Posterior cingulate gyrus (tissue), 11 donors: Measurements from ENCODE around the gene PPP1R14C.
A peak's percentile ranks its signal among the peaks of the same experiment; 100 is the strongest.
"Not testable (repeated sequence)": the region's sequence is repeated elsewhere in the genome, so short reads cannot be mapped to it uniquely, and the experiment has no call there.

Source experiments
- DNase-seq, 10 donors: peaks; one replicate each; pipeline versions ENCODE4 v3.0.0 to v3.0.0-alpha.2; 2020 to 2021; ENCODE audit warnings: mixed read lengths in 3 of 10
- intact Hi-C: fragments of 100-400 bp; cut with DNase I; formaldehyde crosslinking; loops from one replicate; pipeline ENCODE4 v1.15.1; 2023

Gene PPP1R14C

GRCh38 chr6:150134280-150134920 lies 8.4 kb upstream of the PPP1R14C start:
- no peak for DNase-seq
- intact Hi-C loops: no loop called here

GRCh38 chr6:150137711-150138110 lies 5.1 kb upstream of the PPP1R14C start:
- intact Hi-C loops, DNase-seq: not testable (repeated sequence)

GRCh38 chr6:150138638-150139037 lies 4.2 kb upstream of the PPP1R14C start:
- no peak for DNase-seq
- intact Hi-C loops: no loop called here

DNA sequence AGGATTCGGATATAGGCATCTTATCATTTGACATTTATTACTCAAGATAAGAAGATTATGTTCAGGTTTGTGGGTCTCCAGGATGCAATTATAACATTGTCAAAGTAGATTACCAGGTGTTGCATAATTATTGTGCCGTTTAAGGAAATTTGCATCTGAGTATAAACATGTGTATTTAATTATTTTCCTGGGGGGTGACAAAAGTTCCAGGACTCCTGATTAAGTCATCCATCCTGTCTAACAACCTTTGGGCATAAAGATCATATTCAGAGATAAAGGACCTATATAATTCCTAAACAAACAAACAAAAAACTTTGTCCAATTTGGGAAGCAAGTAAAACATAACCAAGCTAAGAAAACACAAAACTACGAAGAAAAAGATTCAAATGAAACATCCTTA lies 3.3 kb upstream of the PPP1R14C start:
- intact Hi-C loops: no loop called here
- DNase-seq: no peak

- no peak for DNase-seq
- intact Hi-C loops: loop anchor here (5.0 kb wide), 2 partner anchors 58 to 257 kb away; no protein-coding TSS in a partner anchor
Measured at GRCh38 chr6:150140236-150140969, 2.4 kb upstream of the PPP1R14C start.

DNA sequence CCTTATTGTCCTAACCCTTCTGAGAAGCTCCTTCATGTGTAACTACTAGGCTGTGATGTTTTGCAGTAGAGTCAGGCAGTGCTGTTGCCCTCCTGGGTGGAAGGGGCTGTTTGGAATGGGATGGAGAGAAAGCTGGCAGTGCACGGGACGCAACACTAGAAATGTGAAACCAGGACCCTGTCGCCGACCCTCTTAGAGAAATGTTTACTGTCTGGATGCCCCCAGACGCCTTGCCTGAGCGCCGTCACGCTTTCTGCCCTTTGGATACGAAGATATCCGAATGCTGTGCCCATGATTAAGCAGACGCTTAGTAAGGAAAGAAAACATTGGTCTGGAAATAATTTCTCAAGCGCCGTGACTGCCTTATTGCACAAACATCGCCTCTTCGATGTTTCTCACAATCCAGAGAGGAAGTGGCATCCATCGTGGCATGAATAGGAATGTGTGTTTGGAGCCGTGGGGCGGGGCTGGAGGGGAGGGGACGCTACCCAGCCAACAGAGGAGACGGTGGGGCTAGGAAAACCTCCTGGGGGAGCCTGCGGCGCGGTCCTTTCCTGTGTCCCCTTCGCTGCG lies 661 bp upstream of the PPP1R14C start:
- peak in 8 of 10 donors; percentile 18 to 90 (median 51) for DNase-seq
- intact Hi-C loops: loop anchor here (5.0 kb wide), 2 partner anchors 60 to 255 kb away; no protein-coding TSS in a partner anchor

DNA sequence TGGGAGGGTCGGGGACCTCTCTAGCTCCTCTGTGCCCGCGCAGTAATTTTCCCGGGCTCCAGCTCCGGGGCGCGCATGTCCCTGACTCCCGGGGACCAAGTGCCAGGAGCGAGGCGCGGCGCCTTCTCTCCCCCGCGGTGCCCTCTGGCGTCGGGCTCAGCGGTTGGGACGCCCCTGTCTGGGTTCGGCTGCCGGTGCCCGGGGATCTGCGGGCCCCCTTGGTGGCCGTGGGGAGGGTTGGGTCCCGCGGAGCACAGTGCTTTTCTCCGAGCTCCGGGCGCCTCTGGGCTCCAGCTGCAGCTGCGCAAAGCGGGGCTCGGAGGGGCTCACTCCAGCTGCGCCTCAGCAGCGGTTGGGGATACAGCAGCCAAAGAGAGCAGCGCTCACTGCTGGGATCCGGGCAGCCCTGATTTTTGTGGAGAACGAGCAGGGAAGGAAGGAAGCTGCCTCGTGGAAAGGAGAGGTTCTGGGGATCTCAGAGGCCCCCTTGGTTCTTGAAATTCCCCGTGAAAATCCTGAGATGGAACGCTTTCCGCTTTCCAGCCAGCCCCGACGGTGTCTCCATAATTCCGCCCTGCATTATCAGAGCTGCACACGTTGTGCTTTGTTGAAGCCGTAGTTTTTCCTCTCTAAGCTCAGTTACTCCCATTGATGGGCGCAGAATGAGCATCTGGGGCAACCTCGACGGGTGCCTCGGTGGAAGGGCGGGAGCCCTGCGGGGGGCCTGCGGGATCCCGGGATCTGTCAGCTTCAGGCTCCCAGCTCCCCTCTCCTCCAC lies 861 bp downstream of the PPP1R14C start:
- intact Hi-C loops: loop anchor here (5.0 kb wide), 2 partner anchors 61 to 254 kb away; no protein-coding TSS in a partner anchor
- peak in 8 of 10 donors; percentile 18 to 86 (median 35) for DNase-seq

DNA sequence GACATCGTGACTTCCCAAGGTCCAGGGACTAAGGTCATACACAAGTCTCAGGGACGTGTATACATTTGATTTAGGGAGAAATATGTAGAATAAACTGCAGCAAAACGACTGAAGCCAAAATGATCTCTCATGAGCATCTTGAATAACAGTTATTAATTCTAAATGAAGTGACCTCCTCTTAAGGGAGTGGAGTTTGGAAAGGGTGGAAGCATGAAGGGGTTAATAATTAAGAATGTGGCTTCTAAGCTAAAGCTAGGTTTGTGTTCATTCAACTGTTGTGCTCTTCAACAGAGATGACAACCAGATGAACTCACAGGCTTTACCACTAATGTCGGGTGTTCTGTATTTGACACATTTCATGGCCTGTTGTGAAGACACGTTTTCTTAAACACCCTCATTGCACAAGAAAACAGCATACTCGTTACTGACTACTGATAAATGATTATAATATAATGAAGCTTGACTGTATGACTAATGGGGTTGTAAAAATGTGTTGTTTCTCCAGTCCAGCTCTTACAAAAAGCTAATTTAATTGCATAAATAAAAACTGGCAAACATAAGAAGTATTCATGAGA lies 1.5 kb downstream of the PPP1R14C start:
- no peak for DNase-seq
- intact Hi-C loops: loop anchor here (5.0 kb wide), 2 partner anchors 62 to 253 kb away; no protein-coding TSS in a partner anchor

GRCh38 chr6:150145427-150145826 lies 2.6 kb downstream of the PPP1R14C start:
- intact Hi-C loops: no loop called here
- no peak for DNase-seq

- intact Hi-C loops: no loop called here
- DNase-seq: no peak
Measured at GRCh38 chr6:150145830-150146229, 3.0 kb downstream of the PPP1R14C start.

- intact Hi-C loops: no loop called here
Measured at GRCh38 chr6:150146436-150146835, 3.6 kb downstream of the PPP1R14C start.

DNA sequence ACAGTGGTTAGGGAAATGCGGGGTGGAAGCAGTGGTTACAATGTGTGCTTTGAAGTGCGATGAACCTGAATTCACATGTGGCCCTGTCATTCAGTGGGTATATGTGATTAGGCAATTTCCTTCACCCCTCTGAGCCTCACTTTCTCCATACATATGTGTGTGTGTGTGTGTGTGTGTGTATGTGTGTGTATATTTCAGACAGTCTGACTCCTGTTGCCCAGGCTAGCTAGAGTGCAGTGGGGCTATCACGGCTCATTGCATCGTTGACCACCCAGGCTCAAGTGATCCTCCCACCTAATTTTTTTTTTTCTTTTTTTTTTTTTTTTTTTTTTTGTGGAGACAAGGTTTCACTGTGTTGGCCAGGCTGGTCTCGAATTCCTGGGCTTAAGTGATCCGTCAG lies 6.3 kb downstream of the PPP1R14C start:
- no peak for DNase-seq
- intact Hi-C loops: no loop called here

More at GRCh38 chr6:150146436-150146835, 3.6 kb downstream of the PPP1R14C start:
- DNase-seq: no peak

DNA sequence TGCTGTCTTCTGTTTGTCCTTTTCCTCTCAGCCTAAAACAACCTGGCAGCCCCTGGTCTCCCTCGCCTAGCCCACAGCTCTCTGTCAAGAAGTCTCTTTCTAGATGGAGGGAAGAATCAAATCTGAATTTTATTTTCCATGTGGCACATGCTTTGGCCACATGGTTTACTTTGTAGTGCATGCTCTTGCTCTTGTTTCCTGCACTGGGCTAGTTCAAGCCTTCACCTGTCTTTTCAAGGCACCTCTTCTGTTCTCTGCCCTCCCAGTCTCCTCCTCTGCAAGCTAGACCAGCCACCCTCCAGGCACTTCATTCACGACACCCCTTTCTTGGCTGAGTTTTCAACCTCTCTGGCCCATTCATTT lies 7.6 kb downstream of the PPP1R14C start:
- DNase-seq: no peak
- intact Hi-C loops: no loop called here

- intact Hi-C loops: no loop called here
- DNase-seq: no peak
Measured at GRCh38 chr6:150150821-150151646, 8.2 kb downstream of the PPP1R14C start.

DNA sequence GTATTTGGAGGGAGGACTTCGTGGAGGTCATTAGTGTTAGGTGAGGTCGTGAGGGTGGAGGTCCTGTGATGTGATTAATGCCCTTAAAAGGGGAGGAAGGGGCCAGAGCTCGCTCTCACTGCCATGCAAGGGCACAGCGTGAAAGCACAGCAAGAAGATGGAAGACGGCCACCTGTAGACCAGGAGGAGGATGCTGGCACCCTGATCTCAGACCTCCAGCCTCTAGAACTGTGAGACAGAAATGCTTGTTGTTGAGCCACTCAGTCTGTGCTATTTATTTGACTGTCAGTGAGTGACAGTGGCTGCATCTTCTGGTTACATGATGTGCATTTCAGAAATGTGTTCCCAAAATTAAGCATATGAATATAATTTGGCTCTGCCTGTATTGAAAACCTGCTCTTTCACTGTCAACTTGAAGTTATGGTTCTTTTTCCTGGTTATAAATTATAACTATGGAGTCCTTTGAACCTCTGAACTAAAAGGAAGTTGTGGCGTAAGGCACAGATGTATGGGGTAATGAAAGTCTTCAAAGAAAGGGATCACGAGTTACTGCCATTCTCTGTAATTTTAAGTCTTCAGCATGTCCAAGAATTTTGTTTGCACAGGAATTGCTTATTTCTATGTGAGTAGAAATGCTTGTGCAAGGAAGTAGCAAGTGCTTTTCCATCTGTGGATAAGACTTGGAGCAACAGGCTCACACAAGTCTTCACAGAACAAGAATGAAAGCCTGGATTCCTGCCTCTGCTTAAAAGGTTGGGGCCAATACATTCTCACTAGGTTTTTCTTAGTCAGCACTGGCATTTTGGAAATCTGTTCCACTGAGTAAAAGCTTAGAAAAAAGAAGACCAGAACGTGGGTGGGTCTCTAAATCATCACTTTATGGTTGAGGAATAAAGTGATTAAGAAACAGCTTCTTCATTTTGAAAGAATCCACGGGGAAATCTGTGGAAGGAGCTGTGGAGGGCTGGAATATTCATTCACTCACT lies 10.3 kb downstream of the PPP1R14C start:
- DNase-seq: no peak
- intact Hi-C loops: no loop called here

GRCh38 chr6:150153905-150154492 lies 11.2 kb downstream of the PPP1R14C start:
- intact Hi-C loops: no loop called here

DNA sequence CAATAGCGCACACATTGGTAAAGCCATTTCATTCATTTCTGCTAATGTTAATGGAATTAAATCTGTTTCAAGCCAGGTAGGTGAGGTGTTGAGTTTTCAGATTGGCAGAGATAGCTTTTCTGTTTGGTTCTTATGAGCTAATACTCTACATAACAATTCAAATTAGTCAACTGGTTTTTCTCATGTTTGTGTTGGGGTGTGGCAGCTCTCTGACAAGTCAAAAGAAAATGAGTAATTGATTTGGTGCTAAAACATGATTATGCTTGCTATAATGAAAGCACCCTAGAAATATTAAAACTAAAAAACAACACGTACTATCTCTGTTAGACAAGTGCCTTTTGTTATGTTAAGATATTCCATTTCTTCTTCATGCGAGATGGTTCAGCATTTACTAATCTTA lies 13.6 kb downstream of the PPP1R14C start:
- intact Hi-C loops: no loop called here
- no peak for DNase-seq

More at GRCh38 chr6:150153905-150154492, 11.2 kb downstream of the PPP1R14C start:
- DNase-seq: no peak

- DNase-seq: no peak
- intact Hi-C loops: no loop called here
Measured at GRCh38 chr6:150157081-150157480, 14.2 kb downstream of the PPP1R14C start.
